CD14-positive monocyte (primary cell): ENCODE results near the gene CHMP1A. TPM values are rescaled to one million over a fixed set of nuclear protein-coding genes. Genes with fewer than 3 reads are reported as not detected.
"Not testable (repeated sequence)": the region's sequence is repeated elsewhere in the genome, so short reads cannot be mapped to it uniquely, and the experiment has no call there.

ENCODE experiments used
- DNase-seq, 3 donors: peaks; one replicate each; pipeline ENCODE4 v3.0.0-alpha.2; 2011 to 2022
- H2AFZ ChIP-seq: 2 replicates; pipeline ENCODE4 v1.6.0; 2012; ENCODE audit warnings: mild to moderate bottlenecking, low read depth, low read length, inconsistent platforms; ENCODE audit not compliant: insufficient read depth, poor library complexity, severe bottlenecking
- H3K27ac ChIP-seq, 2 donors: 1 replicate in 1 of 2; 2 replicates in 1 of 2; pipeline ENCODE4 v1.5.1; 2012 to 2013; ENCODE audit warnings: low read length in 2 of 2, control low read depth in 1 of 2, inconsistent platforms in 1 of 2, low read depth in 1 of 2, mild to moderate bottlenecking in 1 of 2
- H3K27me3 ChIP-seq, 2 donors: one replicate each; pipeline versions ENCODE4 v1.6.0 to v1.6.1; 2011 to 2013; ENCODE audit warnings: low read length in 2 of 2; ENCODE audit not compliant: control insufficient read depth in 2 of 2, insufficient read depth in 2 of 2
- H3K36me3 ChIP-seq, 2 donors: replicated peaks in 1 of 2; 1 replicate in 1 of 2; 2 replicates in 1 of 2; pipeline versions ENCODE4 v1.5.1 to v1.6.1; 2012 to 2013; ENCODE audit warnings: low read length in 2 of 2, control low read depth in 1 of 2, inconsistent platforms in 1 of 2, mild to moderate bottlenecking in 1 of 2; ENCODE audit not compliant: insufficient read depth in 2 of 2, control insufficient read depth in 1 of 2
- H3K4me1 ChIP-seq, 2 donors: 1 replicate in 1 of 2; 2 replicates in 1 of 2; pipeline versions ENCODE4 v1.5.1 to v1.6.1; 2012 to 2013; ENCODE audit warnings: low read length in 2 of 2, control low read depth in 1 of 2, inconsistent platforms in 1 of 2, mild to moderate bottlenecking in 1 of 2, moderate library complexity in 1 of 2; ENCODE audit not compliant: insufficient read depth in 2 of 2, control insufficient read depth in 1 of 2
- H3K4me2 ChIP-seq: replicated peaks from 2 replicates; pipeline ENCODE3; 2012; ENCODE audit warnings: low read length, moderate library complexity, mild to moderate bottlenecking; ENCODE audit not compliant: poor library complexity, severe bottlenecking; ENCODE audit errors: extremely low read depth
- H3K4me3 ChIP-seq, 3 experiments: fragments of 200-600 bp in 1 of 3; sonication (generic) in 1 of 3; replicated peaks in 1 of 3; 1 replicate in 2 of 3; 2 replicates in 1 of 3; pipeline ENCODE4 v1.5.1; 2011 to 2013; ENCODE audit warnings: low read length in 3 of 3, mild to moderate bottlenecking in 3 of 3, control low read depth in 2 of 3, low read depth in 2 of 3, inconsistent platforms in 1 of 3, moderate library complexity in 1 of 3
- H3K79me2 ChIP-seq: 2 replicates; pipeline ENCODE4 v1.6.0; 2012; ENCODE audit warnings: mild to moderate bottlenecking, control low read depth, inconsistent platforms, low read length, moderate library complexity; ENCODE audit not compliant: insufficient read depth
- H3K9ac ChIP-seq: 2 replicates; pipeline ENCODE4 v1.6.0; 2017; ENCODE audit warnings: low read length, mild to moderate bottlenecking; ENCODE audit not compliant: insufficient read depth, poor library complexity, severe bottlenecking
- H3K9me3 ChIP-seq, 2 donors: replicated peaks in 1 of 2; 1 replicate in 1 of 2; 2 replicates in 1 of 2; pipeline versions ENCODE4 v1.5.1 to v1.6.1; 2012 to 2013; ENCODE audit warnings: low read length in 2 of 2, control low read depth in 1 of 2; ENCODE audit not compliant: control insufficient read depth in 1 of 2, insufficient read depth in 1 of 2
- H4K20me1 ChIP-seq: 2 replicates; pipeline ENCODE4 v1.6.0; 2012; ENCODE audit warnings: mild to moderate bottlenecking, low read length, control low read depth, moderate library complexity; ENCODE audit not compliant: insufficient read depth
- H3K27ac Mint-ChIP-seq, 7 donors: one replicate each; pipeline ENCODE4 v1.8.0; 2020; ENCODE audit warnings: mild to moderate bottlenecking in 7 of 7, mixed read lengths in 7 of 7, moderate library complexity in 6 of 7, inconsistent platforms in 2 of 7
- H3K27me3 Mint-ChIP-seq, 3 donors: one replicate each; pipeline ENCODE4 v1.8.0; 2021 to 2022; ENCODE audit warnings: low read depth in 3 of 3, mild to moderate bottlenecking in 3 of 3, mixed read lengths in 3 of 3, moderate library complexity in 3 of 3, inconsistent platforms in 1 of 3
- H3K36me3 Mint-ChIP-seq, 2 donors: one replicate each; pipeline ENCODE4 v1.8.0; 2020; ENCODE audit warnings: mixed read lengths in 2 of 2, inconsistent platforms in 1 of 2, mild to moderate bottlenecking in 1 of 2
- H3K4me1 Mint-ChIP-seq: one replicate; pipeline ENCODE4 v1.8.0; 2020; ENCODE audit warnings: mild to moderate bottlenecking, mixed read lengths
- H3K4me3 Mint-ChIP-seq, 2 donors: one replicate each; pipeline ENCODE4 v1.8.0; 2020; ENCODE audit warnings: mild to moderate bottlenecking in 2 of 2, mixed read lengths in 2 of 2, moderate library complexity in 1 of 2
- H3K9me3 Mint-ChIP-seq, 7 donors: one replicate each; pipeline ENCODE4 v1.8.0; 2020 to 2022; ENCODE audit warnings: mixed read lengths in 7 of 7, mild to moderate bottlenecking in 6 of 7, moderate library complexity in 6 of 7, inconsistent platforms in 2 of 7
- WGBS: methylation state at CpG from one replicate; pipeline ENCODE4 v1.1.5; 2013; ENCODE audit warnings: missing lambda C conversion rate; ENCODE audit not compliant: insufficient coverage; 5-methylcytosine and 5-hydroxymethylcytosine counted together
- intact Hi-C, 2 donors: fragments of 100-400 bp; cut with micrococcal nuclease; formaldehyde crosslinking; loops; one replicate each; pipeline versions ENCODE4 v1.15.0 to v1.15.1; 2023
- polyA plus RNA-seq, 3 donors: library from polyadenylated mRNA; depleted of rRNA in 1 of 3; unstranded in 2 of 3; stranded (reverse) in 1 of 3; fragments of 300-500 nt in 2 of 3; fragments of >200 nt in 1 of 3; fragmentation: Illumina TruSeq in 2 of 3; gene quantifications; 1 replicate in 2 of 3; 2 replicates in 1 of 3; pipeline ENCODE4 v1.2.3, GENCODE V29; 2012 to 2021
- TF ChIP-seq, protein P1 (sequence below): fragments of 200-600 bp; IDR thresholded peaks from one replicate; pipeline ENCODE4 v1.8.0; 2022; ENCODE audit warnings: antibody characterized with exemption, mild to moderate bottlenecking

CHMP1A gene
- polyA plus RNA-seq, 3 donors, result 57.3 to 85.7 (median 76.6) TPM

DNA sequence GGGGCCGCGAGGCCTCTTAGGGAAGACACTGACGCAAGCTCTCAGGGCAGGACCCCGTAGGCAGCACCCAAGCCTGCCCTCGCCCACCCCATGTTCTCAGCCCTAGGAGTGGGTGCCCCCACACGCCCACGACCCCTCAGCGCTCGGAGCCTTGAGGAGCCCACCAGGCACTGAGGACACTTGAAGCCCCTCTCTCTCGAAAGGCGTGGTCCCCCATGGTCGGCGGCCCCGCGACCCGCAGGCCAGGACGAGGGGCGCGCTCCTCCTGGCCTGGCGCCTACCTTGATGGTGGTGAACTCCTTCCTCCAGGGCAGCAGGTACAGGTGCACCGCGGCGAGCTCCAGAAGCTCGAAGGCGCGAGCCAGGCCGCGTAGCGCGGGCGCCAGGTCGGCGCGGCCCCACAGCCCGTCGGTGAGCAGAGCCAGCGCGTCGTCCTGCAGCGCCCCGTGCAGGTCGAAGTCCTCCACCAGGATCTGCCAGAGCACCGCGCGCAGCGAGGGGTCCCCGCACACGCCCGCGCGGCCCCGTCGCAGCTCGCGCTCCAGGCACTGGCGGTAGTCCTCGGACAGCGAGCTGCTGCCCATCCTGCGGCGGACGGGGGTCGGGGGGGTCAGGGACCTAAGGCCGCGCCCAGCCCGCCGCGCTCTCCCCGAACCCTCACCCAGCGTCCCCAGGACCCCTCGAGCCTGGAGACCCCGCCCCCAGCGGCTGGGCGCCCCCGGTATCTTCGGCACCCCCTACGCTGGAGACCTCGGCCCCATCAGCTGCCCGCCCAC is 43.3 kb upstream of the CHMP1A start:
- peak overlapping the region; percentile 66 to 69 for H3K27ac ChIP-seq
- peak overlapping the region; percentile 83 for H2AFZ ChIP-seq
- Mint-ChIP-seq H3K27me3 (peaks cover 12 to 13% (median 13%) of the 10 kb centered on the region in 3 donors), H3K9me3 (no peaks in the 10 kb centered on the region), H3K4me1 (peaks cover 14% of the 10 kb centered on the region), H3K36me3 (peaks cover 5 to 8% of the 10 kb centered on the region in 2 donors), H3K27ac (peak overlapping the region in 6 of 7 donors; percentile 46 to 92 (median 87)), H3K4me3 (peak overlapping the region; percentile 78 to 85)
- DNase-seq, result peak in 1 of 3 donors; percentile 37
- peaks cover 4% of the 10 kb centered on the region for H3K79me2 ChIP-seq
- intact Hi-C loops, result loop anchor here (2.0 to 5.0 kb wide), 2 partner anchors 160 to 171 kb away; partner anchors contain the start of gene TCF25 (in 1 of the 2)
- peak overlapping the region; percentile 69 to 82 (median 75) for H3K4me3 ChIP-seq
- H3K4me2 ChIP-seq, result peak overlapping the region; percentile 96
- H3K9me3 ChIP-seq, result no peaks in the 10 kb centered on the region
- H3K9ac ChIP-seq, result peak overlapping the region; percentile 72
- TF ChIP-seq, protein P1, sequence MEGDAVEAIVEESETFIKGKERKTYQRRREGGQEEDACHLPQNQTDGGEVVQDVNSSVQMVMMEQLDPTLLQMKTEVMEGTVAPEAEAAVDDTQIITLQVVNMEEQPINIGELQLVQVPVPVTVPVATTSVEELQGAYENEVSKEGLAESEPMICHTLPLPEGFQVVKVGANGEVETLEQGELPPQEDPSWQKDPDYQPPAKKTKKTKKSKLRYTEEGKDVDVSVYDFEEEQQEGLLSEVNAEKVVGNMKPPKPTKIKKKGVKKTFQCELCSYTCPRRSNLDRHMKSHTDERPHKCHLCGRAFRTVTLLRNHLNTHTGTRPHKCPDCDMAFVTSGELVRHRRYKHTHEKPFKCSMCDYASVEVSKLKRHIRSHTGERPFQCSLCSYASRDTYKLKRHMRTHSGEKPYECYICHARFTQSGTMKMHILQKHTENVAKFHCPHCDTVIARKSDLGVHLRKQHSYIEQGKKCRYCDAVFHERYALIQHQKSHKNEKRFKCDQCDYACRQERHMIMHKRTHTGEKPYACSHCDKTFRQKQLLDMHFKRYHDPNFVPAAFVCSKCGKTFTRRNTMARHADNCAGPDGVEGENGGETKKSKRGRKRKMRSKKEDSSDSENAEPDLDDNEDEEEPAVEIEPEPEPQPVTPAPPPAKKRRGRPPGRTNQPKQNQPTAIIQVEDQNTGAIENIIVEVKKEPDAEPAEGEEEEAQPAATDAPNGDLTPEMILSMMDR, result peak; percentile 13
- H4K20me1 ChIP-seq, result peaks cover 42% of the 10 kb centered on the region
- peaks cover 20 to 34% of the 10 kb centered on the region in 2 donors for H3K4me1 ChIP-seq
- 1% methylated on average over 77 of the region's 78 CpGs for WGBS
- peaks cover 6 to 10% of the 10 kb centered on the region in 2 donors for H3K36me3 ChIP-seq
- no peaks in the 10 kb centered on the region for H3K27me3 ChIP-seq

DNA sequence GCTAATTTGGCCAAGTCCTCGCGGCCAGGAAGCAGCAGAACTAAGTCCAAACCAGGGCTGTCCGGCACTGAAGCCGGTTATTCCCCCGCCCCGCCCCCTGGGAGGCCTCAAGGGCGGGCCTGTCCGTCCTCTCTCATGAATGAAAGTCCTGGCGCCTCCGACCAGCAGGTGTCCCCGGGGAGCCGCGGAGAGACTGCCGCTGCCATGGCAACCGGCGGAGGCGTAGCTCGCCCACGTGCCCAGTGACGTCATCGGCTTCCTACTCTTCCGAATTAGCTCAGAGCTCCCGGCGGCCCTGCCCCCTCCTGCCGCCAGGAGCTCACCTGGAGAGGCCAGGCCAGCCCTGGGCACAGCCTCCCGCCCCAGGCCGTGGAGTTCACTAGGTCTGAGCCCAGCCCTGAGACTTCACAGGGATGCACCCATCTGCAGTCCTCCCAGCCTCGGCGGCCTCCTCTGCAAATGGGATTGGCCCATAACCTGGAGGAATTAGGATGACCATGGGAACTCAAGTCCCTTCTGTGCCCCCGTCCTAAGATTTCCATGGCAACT is 42.7 kb upstream of the CHMP1A start:
- Histone ChIP-seq H3K27ac (peak overlapping the region; percentile 50 to 69), H3K4me2 (peak overlapping the region; percentile 96), H3K36me3 (peaks cover 12 to 14% of the 10 kb centered on the region in 2 donors), H3K9me3 (no peaks in the 10 kb centered on the region), H3K4me3 (peak overlapping the region; percentile 69 to 82 (median 75)), H3K79me2 (peaks cover 4% of the 10 kb centered on the region), H4K20me1 (peaks cover 42% of the 10 kb centered on the region), H3K4me1 (peaks cover 20 to 32% of the 10 kb centered on the region in 2 donors), H2AFZ (peak overlapping the region; percentile 43), H3K27me3 (no peaks in the 10 kb centered on the region), H3K9ac (peak overlapping the region; percentile 72)
- TF ChIP-seq, protein P1, result peak; percentile 87
- H3K4me1 Mint-ChIP-seq, result peaks cover 13% of the 10 kb centered on the region
- peaks cover 8 to 15% (median 11%) of the 10 kb centered on the region in 3 donors for H3K27me3 Mint-ChIP-seq
- H3K9me3 Mint-ChIP-seq, result no peaks in the 10 kb centered on the region
- peaks cover 11 to 14% of the 10 kb centered on the region in 2 donors for H3K36me3 Mint-ChIP-seq
- H3K4me3 Mint-ChIP-seq, result peak overlapping the region; percentile 78 to 85
- intact Hi-C loops, result loop anchor here (2.0 to 5.0 kb wide), 2 partner anchors 161 to 172 kb away; partner anchors contain the start of gene TCF25 (in 1 of the 2)
- H3K27ac Mint-ChIP-seq, result peak overlapping the region in 6 of 7 donors; percentile 74 to 92 (median 83)
- WGBS, result under 1% methylated on average over 30 of the region's 30 CpGs
- DNase-seq, result peak; percentile 98 to 99 (median 99)

DNA sequence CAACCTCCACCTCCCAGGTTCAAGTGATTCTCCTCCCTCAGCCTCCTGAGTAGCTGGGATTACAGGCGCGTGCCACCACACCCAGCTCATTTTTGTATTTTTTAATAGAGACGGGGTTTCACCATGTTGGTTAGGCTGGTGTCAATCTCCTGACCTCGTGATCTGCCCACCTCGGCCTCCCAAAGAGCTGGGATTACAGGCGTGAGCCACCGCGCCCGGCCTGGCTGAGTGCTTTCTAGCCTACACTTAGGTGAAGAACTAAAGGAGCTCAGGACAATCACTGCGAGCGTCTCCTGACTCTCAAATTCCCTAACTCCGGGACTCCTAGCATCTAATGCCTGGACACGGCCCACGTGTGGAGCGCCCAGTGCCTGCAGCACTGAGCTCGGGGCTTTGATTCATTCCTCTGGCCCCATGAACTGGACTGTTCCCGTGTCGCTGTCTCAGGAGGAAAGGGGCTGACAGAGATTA is 42.2 kb upstream of the CHMP1A start:
- Histone ChIP-seq H3K4me3 (peak overlapping the region in 2 of 3 experiments; percentile 75 to 82), H4K20me1 (peaks cover 42% of the 10 kb centered on the region), H3K27ac (peak overlapping the region in 1 of 2 donors; percentile 50), H3K4me1 (peaks cover 20 to 32% of the 10 kb centered on the region in 2 donors), H3K4me2 (peak overlapping the region; percentile 96), H3K36me3 (peaks cover 16 to 19% of the 10 kb centered on the region in 2 donors)
- DNase-seq, H3K79me2 ChIP-seq, H3K27me3 ChIP-seq, H2AFZ ChIP-seq, H3K9me3 Mint-ChIP-seq, H3K9me3 ChIP-seq, H3K9ac ChIP-seq: not testable (repeated sequence)
- peak overlapping the region; percentile 67 to 78 for H3K4me3 Mint-ChIP-seq
- H3K27me3 Mint-ChIP-seq, result peaks cover 4 to 11% (median 9%) of the 10 kb centered on the region in 3 donors
- 69% methylated on average over 16 of the region's 18 CpGs for WGBS
- peaks cover 15 to 19% of the 10 kb centered on the region in 2 donors for H3K36me3 Mint-ChIP-seq
- peak overlapping the region in 5 of 7 donors; percentile 24 to 92 (median 74) for H3K27ac Mint-ChIP-seq
- peaks cover 13% of the 10 kb centered on the region for H3K4me1 Mint-ChIP-seq
- intact Hi-C loops, result loop anchor here (2.0 to 5.0 kb wide), 2 partner anchors 161 to 173 kb away; partner anchors contain the start of gene TCF25 (in 1 of the 2)
